NCI-H1694 (cell line): ENCODE measurements around the gene NMT1.
"Not testable (repeated sequence)": the region's sequence is repeated elsewhere in the genome, so short reads cannot be mapped to it uniquely, and the experiment has no call there.

ENCODE experiments used
- DNase-seq: peaks from one replicate; lab custom pipeline; 2025; lab: John Stamatoyannopoulos, UW

The NMT1 gene

DNA sequence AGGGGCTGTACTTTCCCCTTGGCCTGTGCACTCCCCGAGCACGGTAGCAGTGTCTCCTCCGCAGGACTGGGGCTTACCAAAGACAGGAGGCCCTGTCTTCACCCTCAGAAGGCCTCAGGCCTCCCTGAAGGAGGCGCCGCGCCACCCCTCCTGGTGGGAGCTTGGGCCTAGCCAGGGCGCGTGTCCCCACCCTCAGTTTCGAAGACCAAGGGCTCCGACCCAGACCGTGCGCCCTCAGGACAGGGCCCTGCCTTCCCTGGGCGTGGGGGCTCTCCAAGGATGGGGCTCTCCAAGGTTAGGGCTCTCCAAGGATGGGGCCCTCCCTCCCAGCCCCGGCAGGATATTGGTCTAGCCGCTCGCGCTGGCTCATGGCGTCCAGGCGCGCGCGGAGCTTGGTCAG is 59.4 kb downstream of the NMT1 start:
- no peak for DNase-seq

- DNase-seq: no peak
Measured at GRCh38 chr17:45121055-45121454, 59.9 kb downstream of the NMT1 start.

GRCh38 chr17:45123076-45123770 is 62.1 kb downstream of the NMT1 start:
- no peak for DNase-seq

- no peak for DNase-seq
Measured at GRCh38 chr17:45123930-45124796, 63.0 kb downstream of the NMT1 start.

GRCh38 chr17:45124797-45125122 is 63.6 kb downstream of the NMT1 start:
- DNase-seq: not testable (repeated sequence)

DNA sequence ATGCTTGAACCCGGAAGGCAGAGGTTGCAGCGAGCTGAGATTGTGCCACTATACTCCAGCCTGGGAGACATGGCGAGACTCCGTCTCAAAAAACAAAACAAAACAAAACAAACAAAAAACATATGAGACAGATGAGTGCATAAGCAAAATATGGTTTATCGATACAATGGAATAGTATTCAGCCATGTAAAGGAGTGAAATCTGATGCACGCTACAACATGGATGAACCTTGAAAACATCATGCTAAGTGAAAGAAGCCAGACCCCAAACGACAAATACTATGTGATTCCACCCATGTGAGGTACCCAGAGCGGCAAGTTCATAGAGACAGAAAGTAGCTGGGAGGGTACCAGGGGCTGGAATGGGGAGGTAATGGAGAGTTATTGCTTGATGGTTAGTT is 64.4 kb downstream of the NMT1 start:
- DNase-seq: no peak

- no peak for DNase-seq
Measured at GRCh38 chr17:45127207-45127547, 66.1 kb downstream of the NMT1 start.

GRCh38 chr17:45127548-45128300 is 66.6 kb downstream of the NMT1 start:
- DNase-seq: peak; percentile 49

DNA sequence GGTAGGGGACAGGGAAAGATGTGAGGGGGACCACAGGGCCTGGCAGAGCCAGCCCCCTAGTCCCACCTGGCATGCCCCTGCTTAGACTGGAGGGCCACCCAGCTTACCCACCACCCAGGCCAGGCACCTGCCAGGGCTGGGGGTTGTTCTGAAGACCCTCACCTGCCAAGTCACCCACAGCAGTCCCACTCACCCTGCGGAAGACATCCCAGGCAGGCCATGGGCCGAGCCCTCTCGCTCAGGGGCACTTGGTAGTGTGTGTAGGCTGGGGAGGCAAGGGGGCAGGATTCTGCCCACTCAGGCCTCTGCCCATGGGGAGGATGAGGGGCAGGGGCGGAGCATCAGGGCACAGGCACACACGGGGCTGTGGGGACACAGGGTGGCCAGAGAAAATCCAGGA is 67.2 kb downstream of the NMT1 start:
- no peak for DNase-seq

GRCh38 chr17:45128989-45129388 is 67.9 kb downstream of the NMT1 start:
- no peak for DNase-seq

DNA sequence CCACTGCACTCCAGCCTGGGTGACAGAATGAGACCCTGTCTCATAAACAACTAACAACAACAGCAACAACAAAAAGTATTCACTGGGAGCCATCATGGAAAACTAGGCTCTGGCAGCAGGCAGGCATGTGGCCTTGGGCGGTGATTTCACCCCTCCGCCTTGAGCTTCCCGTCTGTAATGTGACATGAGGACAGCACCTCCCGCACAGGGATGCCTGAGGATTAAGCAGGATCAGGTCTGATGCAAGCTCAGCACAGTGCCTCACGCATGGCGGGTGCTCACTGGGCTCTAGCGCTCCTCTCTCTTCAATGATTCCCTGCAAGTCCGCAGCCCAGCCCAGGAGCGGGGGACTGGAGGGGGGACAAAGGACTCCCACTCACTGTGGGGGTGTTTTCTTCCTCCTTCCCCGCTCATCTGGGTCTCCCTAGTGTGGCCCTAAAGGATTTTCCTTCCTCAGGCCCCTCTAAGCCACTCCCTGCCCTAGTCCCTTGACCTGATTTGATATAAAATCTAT is 68.4 kb downstream of the NMT1 start:
- DNase-seq: no peak

DNA sequence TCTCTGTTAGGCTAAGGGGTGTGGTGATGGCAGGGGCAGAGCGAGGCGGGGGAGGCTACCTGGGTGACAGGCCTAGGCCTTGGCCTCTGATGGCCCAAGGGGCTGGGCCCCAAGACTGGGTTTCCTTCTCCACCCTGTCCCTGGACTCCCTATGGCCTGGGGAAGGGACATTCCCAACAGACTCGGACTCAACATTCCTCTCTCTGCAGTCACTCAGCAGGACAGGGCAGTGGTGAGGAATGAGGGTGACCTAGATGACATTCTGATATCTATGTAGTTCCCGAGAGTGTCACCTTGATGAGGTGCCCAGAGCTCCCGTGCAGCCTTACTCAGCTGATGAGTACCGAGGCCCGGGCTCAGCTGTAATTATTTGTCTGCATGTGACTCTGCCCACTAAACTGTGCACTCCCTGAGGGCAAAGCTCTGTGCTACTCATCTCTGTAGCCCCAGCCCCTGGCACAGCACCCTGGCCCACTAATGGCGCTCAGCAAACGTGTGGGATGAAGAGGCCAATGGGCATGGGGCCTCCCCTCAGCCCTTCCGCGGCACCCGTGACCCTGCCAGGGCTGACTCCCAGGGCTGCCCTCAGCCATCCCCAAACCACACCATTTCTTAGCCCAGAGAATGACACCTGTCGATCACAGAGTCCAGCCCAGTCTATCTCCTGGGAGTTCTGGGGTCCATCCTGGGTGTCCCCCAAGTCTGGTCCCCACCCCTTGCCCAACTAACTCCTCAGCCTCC is 69.0 kb downstream of the NMT1 start:
- no peak for DNase-seq

DNA sequence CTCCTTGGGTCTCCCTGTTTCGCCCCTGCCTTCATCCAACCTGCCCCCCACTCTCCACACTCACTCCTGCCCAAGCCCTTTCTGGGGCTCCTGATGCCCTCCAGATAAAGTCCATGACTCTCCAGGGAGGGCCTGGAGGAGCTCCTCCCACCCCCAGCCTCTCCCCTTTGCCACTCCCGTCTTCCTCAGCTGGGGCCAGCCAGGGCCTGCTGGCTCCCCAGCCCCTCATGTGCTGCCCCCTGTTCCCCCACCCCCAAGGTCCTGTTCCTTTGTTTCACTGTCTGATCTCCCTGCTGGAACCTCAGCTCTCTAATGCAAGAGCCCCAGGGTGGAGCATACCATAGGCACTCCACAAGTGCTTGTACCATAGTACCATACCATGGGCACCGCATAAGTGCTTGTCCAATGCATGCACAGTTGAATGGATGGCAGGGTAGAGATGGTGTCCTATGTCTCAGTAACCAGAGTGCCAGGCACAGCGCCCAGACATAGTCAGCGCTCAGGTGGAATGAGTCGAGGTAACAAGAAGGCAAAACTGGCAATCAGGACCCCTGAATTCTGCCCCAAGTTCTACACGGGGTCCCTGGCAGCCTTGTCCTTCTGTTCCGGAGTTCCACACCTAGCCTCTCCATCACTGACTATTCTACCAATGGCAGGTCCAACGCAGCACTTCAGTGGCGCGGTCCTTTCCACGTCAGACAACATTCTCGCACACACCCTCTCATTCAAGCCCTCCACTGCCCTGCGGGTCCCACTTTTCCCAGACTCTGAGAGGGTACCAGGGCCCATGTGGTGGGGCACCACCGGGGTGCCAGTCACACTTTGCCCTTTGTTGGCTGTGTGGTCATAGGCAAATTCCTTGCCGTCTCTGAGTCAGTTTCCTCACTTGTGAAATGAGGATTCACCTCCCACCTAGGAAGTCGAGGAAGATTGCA is 69.8 kb downstream of the NMT1 start:
- DNase-seq: no peak

DNA sequence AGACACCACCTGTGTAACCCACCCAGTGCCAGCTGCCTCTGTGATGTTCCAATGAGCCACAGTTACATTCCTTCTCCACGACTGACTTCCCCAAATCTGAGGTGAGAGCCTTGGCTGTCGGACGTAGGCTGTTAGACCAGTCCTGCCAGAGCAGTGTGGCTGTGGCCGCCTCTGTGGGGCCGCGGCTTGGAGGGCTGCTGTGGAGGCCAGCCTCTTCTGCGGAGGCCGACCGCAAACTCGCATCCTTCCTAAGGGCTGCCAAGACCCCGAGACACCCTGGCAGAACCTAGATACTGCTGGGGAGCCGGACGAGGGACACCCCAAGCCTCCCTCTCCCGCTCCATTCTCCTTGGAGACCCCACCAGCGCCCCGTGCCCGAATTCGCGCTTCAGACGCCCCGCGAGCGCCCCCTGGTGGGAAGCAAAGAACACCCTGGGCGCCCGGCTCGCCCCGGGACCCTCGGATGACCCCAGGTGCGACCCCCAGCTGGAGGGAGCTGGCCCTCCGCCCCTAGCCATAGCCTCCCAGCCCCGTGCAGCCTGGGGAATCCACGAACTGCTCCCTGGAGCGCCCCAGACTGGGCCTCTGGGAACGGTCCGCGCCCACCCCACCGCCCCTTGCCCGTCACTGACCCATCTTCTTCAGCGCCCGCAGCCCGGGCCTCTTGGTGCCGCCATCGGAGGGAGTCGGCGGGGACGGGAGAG is 70.7 kb downstream of the NMT1 start:
- no peak for DNase-seq

- no peak for DNase-seq
Measured at GRCh38 chr17:45132320-45132571, 71.1 kb downstream of the NMT1 start, which contains the start of gene PLCD3. Gene PLCD3 (minus strand): TSS chr17:45132515. CDS start chr17:45132410, 105 bp downstream.

GRCh38 chr17:45132572-45133463 is 71.7 kb downstream of the NMT1 start:
- peak; percentile 27 for DNase-seq

- peak; percentile 97 for DNase-seq
Measured at GRCh38 chr17:45135192-45135977, 74.3 kb downstream of the NMT1 start, which contains the start of gene ACBD4. Gene ACBD4 (plus strand): TSS chr17:45135687. CDS start chr17:45136145, 458 bp downstream.
